GM23338 (cell line): Measurements from ENCODE around the gene NECTIN1. TPM values are rescaled to one million over a fixed set of nuclear protein-coding genes. Genes with fewer than 3 reads are reported as not detected.

Experiments used
- ATAC-seq: fragments of 200-7000 bp; cut with Tn5 transposase; 3 replicates; pipeline ENCODE4 v1.9.1; 2020
- DNase-seq: peaks from one replicate; pipeline ENCODE4 v3.0.0-alpha.2; 2015; ENCODE audit warnings: low spot score
- H2AFZ ChIP-seq: fragments of 200-600 bp; sonication (generic); 2 replicates; pipeline ENCODE4 v1.8.0; 2016; ENCODE audit warnings: antibody characterized with exemption, mild to moderate bottlenecking, moderate library complexity
- H3F3A ChIP-seq: fragments of 200-600 bp; sonication (generic); replicated peaks from 2 replicates; pipeline ENCODE4 v1.8.0; 2017; ENCODE audit warnings: antibody characterized with exemption, mixed run types, low read depth
- H3K27ac ChIP-seq: fragments of 200-600 bp; sonication (generic); 2 replicates; pipeline ENCODE4 v1.6.1; 2016; ENCODE audit warnings: low read depth
- H3K27me3 ChIP-seq: fragments of 200-600 bp; sonication (generic); 2 replicates; pipeline ENCODE4 v1.8.0; 2016; ENCODE audit warnings: mild to moderate bottlenecking, mixed run types, moderate library complexity; ENCODE audit not compliant: insufficient read depth
- H3K36me3 ChIP-seq: fragments of 200-600 bp; sonication (generic); 2 replicates; pipeline ENCODE4 v1.8.0; 2016; ENCODE audit warnings: mild to moderate bottlenecking; ENCODE audit not compliant: insufficient read depth
- H3K4me1 ChIP-seq: fragments of 200-600 bp; sonication (generic); 2 replicates; pipeline ENCODE4 v1.8.0; 2016; ENCODE audit warnings: mild to moderate bottlenecking, moderate library complexity; ENCODE audit not compliant: insufficient read depth
- H3K4me2 ChIP-seq: fragments of 200-600 bp; sonication (generic); 2 replicates; pipeline ENCODE4 v1.7.1; 2017; ENCODE audit warnings: mixed run types
- H3K4me3 ChIP-seq: fragments of 200-600 bp; sonication (generic); 2 replicates; pipeline ENCODE4 v1.6.1; 2016; ENCODE audit warnings: mixed run types
- H3K79me2 ChIP-seq: fragments of 200-600 bp; sonication (generic); replicated peaks from 2 replicates; pipeline ENCODE4 v1.8.0; 2017; ENCODE audit warnings: mild to moderate bottlenecking; ENCODE audit not compliant: insufficient read depth
- H3K9me2 ChIP-seq: fragments of 200-600 bp; sonication (generic); 2 replicates; pipeline ENCODE4 v1.8.0; 2017; ENCODE audit not compliant: insufficient read depth
- H4K20me1 ChIP-seq: fragments of 200-600 bp; sonication (generic); replicated peaks from 2 replicates; pipeline ENCODE4 v1.8.0; 2017; ENCODE audit warnings: mild to moderate bottlenecking; ENCODE audit not compliant: insufficient read depth
- H3K27ac Mint-ChIP-seq: 2 replicates; pipeline ENCODE4 v1.8.0; 2020; ENCODE audit warnings: inconsistent platforms, mild to moderate bottlenecking, moderate library complexity, mixed read lengths
- H3K27me3 Mint-ChIP-seq: 3 replicates; pipeline ENCODE4 v1.8.0; 2022; ENCODE audit warnings: low read depth, mild to moderate bottlenecking, moderate library complexity, mixed read lengths, inconsistent platforms; ENCODE audit not compliant: insufficient read depth, poor library complexity
- H3K36me3 Mint-ChIP-seq: 3 replicates; pipeline ENCODE4 v1.8.0; 2021; ENCODE audit warnings: low read depth, mild to moderate bottlenecking, inconsistent platforms, moderate library complexity, mixed read lengths
- H3K4me1 Mint-ChIP-seq: 3 replicates; pipeline ENCODE4 v1.8.0; 2020; ENCODE audit warnings: mild to moderate bottlenecking, inconsistent platforms, mixed read lengths
- H3K4me3 Mint-ChIP-seq: 3 replicates; pipeline ENCODE4 v1.8.0; 2021; ENCODE audit warnings: moderate library complexity, mild to moderate bottlenecking, inconsistent platforms, mixed read lengths
- H3K9me3 Mint-ChIP-seq: 3 replicates; pipeline ENCODE4 v1.8.0; 2020; ENCODE audit warnings: moderate library complexity, mild to moderate bottlenecking, inconsistent platforms, mixed read lengths
- CREB1 ChIP-seq: fragments of 250-450 bp; sonication (Bioruptor Pico); IDR thresholded peaks from 2 replicates; pipeline ENCODE4 v1.5.0; 2020; ENCODE audit warnings: low read depth, mild to moderate bottlenecking, moderate library complexity
- EZH2phosphoT487 ChIP-seq: fragments of 200-600 bp; sonication (generic); IDR thresholded peaks from one replicate; pipeline ENCODE4 v1.8.1; 2018; ENCODE audit warnings: antibody characterized with exemption; ENCODE audit not compliant: unreplicated experiment
- JUNB ChIP-seq: IDR thresholded peaks from one replicate; pipeline ENCODE4 v1.6.1; 2016; ENCODE audit warnings: antibody characterized with exemption; ENCODE audit not compliant: unreplicated experiment
- POLR2AphosphoS5 ChIP-seq: IDR thresholded peaks from 2 replicates; pipeline ENCODE4 v1.6.1; 2016; ENCODE audit warnings: antibody characterized with exemption, low read depth
- ZNF114 ChIP-seq: fragments of 250-450 bp; sonication (Bioruptor Pico); IDR thresholded peaks from 2 replicates; pipeline ENCODE4 v1.5.0; 2020; ENCODE audit warnings: mild to moderate bottlenecking, moderate library complexity
- ZNF331 ChIP-seq: fragments of 250-450 bp; sonication (Bioruptor Pico); IDR thresholded peaks from 2 replicates; pipeline ENCODE4 v1.5.0; 2020; ENCODE audit warnings: low read depth, mild to moderate bottlenecking, moderate library complexity
- polyA plus RNA-seq: library from polyadenylated mRNA; unstranded; fragments of >200 nt; fragmentation: Nextera tagmentation; extraction: Ambion mirVana; gene quantifications from 2 replicates; pipeline ENCODE4 v1.2.1, GENCODE V29; 2016
- total RNA-seq: library from RNA; depleted of rRNA; stranded (reverse); fragments of >200 nt; shearing (Covaris generic); gene quantifications from 2 replicates; pipeline ENCODE4 v1.2.3, GENCODE V29; 2014
- TF ChIP-seq, protein P1 (sequence below): fragments of 250-450 bp; sonication (Bioruptor Pico); IDR thresholded peaks from 2 replicates; pipeline ENCODE4 v1.5.0; 2020; ENCODE audit warnings: mild to moderate bottlenecking, moderate library complexity
- TF ChIP-seq, protein P2 (sequence below), 2 experiments: fragments of 200-600 bp in 1 of 2; sonication (generic) in 1 of 2; conservative IDR thresholded peaks; 2 replicates each; pipeline versions ENCODE4 v1.5.1 to v1.6.1; 2016 to 2017; ENCODE audit warnings: antibody characterized with exemption in 2 of 2, low read depth in 2 of 2, mild to moderate bottlenecking in 2 of 2, moderate library complexity in 1 of 2

NECTIN1 gene
- total and polyA plus RNA-seq, 2 experiments from 2014 or later: 18.7 to 56.3 TPM

- TF ChIP-seq, protein P1, sequence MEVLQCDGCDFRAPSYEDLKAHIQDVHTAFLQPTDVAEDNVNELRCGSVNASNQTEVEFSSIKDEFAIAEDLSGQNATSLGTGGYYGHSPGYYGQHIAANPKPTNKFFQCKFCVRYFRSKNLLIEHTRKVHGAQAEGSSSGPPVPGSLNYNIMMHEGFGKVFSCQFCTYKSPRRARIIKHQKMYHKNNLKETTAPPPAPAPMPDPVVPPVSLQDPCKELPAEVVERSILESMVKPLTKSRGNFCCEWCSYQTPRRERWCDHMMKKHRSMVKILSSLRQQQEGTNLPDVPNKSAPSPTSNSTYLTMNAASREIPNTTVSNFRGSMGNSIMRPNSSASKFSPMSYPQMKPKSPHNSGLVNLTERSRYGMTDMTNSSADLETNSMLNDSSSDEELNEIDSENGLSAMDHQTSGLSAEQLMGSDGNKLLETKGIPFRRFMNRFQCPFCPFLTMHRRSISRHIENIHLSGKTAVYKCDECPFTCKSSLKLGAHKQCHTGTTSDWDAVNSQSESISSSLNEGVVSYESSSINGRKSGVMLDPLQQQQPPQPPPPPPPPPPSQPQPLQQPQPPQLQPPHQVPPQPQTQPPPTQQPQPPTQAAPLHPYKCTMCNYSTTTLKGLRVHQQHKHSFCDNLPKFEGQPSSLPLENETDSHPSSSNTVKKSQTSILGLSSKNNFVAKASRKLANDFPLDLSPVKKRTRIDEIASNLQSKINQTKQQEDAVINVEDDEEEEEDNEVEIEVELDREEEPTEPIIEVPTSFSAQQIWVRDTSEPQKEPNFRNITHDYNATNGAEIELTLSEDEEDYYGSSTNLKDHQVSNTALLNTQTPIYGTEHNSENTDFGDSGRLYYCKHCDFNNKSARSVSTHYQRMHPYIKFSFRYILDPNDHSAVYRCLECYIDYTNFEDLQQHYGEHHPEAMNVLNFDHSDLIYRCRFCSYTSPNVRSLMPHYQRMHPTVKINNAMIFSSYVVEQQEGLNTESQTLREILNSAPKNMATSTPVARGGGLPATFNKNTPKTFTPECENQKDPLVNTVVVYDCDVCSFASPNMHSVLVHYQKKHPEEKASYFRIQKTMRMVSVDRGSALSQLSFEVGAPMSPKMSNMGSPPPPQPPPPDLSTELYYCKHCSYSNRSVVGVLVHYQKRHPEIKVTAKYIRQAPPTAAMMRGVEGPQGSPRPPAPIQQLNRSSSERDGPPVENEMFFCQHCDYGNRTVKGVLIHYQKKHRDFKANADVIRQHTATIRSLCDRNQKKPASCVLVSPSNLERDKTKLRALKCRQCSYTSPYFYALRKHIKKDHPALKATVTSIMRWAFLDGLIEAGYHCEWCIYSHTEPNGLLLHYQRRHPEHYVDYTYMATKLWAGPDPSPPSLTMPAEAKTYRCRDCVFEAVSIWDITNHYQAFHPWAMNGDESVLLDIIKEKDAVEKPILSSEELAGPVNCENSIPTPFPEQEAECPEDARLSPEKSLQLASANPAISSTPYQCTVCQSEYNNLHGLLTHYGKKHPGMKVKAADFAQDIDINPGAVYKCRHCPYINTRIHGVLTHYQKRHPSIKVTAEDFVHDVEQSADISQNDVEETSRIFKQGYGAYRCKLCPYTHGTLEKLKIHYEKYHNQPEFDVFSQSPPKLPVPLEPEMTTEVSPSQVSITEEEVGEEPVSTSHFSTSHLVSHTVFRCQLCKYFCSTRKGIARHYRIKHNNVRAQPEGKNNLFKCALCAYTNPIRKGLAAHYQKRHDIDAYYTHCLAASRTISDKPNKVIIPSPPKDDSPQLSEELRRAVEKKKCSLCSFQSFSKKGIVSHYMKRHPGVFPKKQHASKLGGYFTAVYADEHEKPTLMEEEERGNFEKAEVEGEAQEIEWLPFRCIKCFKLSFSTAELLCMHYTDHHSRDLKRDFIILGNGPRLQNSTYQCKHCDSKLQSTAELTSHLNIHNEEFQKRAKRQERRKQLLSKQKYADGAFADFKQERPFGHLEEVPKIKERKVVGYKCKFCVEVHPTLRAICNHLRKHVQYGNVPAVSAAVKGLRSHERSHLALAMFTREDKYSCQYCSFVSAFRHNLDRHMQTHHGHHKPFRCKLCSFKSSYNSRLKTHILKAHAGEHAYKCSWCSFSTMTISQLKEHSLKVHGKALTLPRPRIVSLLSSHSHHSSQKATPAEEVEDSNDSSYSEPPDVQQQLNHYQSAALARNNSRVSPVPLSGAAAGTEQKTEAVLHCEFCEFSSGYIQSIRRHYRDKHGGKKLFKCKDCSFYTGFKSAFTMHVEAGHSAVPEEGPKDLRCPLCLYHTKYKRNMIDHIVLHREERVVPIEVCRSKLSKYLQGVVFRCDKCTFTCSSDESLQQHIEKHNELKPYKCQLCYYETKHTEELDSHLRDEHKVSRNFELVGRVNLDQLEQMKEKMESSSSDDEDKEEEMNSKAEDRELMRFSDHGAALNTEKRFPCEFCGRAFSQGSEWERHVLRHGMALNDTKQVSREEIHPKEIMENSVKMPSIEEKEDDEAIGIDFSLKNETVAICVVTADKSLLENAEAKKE: no peak
- TF ChIP-seq JUNB (no peak), EZH2phosphoT487 (no peak)
These were observed 120.2 kb downstream of the NECTIN1 start (continued) for GRCh38 chr11:119608781-119609180.

DNA sequence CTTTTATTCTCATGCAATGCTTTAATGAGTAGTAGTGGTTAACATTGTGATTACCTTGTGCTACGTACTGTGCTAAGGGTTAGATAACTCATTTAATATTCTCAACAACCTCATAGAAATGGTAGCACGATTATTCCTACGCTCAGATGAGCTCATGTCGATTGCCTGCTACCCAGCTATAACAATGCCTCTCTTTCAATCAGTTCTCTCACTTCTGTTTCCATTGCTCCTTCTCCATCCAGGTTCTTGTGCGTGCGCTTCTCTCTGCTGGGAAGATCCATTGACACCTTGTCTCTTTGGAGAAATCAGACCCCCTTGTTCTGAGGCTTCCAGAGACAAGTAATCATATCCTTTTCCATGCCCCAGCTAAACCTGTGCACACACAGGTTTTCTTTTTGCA, 120.8 kb downstream of the NECTIN1 start:
- Histone ChIP-seq H3K4me1 (peaks cover 22% of the 10 kb centered on the region), H3K9me2 (no peaks in the 10 kb centered on the region), H2AFZ (no peak overlapping the region), H3K4me2 (peak overlapping the region; percentile 59), H3K27ac (no peak overlapping the region), H3K79me2 (no peaks in the 10 kb centered on the region), H3K4me3 (no peak overlapping the region), H3F3A (no peaks in the 10 kb centered on the region), H4K20me1 (no peaks in the 10 kb centered on the region), H3K27me3 (peaks cover 15% of the 10 kb centered on the region; the same call in 1 of the 2 replicates), H3K36me3 (no peaks in the 10 kb centered on the region)
- Mint-ChIP-seq H3K36me3 (no peaks in the 10 kb centered on the region; the same call in 2 of the 3 replicates), H3K27me3 (peaks cover 19% of the 10 kb centered on the region), H3K4me3 (no peak overlapping the region), H3K9me3 (no peaks in the 10 kb centered on the region; the same call in 2 of the 3 replicates), H3K27ac (no peak overlapping the region), H3K4me1 (peaks cover 20% of the 10 kb centered on the region)
- ATAC-seq (no peak), DNase-seq (no peak)
- no peak for TF ChIP-seq ZNF331 (CRISPR knock-in tag)
- TF ChIP-seq, protein P1: no peak
- TF ChIP-seq, protein P2, sequence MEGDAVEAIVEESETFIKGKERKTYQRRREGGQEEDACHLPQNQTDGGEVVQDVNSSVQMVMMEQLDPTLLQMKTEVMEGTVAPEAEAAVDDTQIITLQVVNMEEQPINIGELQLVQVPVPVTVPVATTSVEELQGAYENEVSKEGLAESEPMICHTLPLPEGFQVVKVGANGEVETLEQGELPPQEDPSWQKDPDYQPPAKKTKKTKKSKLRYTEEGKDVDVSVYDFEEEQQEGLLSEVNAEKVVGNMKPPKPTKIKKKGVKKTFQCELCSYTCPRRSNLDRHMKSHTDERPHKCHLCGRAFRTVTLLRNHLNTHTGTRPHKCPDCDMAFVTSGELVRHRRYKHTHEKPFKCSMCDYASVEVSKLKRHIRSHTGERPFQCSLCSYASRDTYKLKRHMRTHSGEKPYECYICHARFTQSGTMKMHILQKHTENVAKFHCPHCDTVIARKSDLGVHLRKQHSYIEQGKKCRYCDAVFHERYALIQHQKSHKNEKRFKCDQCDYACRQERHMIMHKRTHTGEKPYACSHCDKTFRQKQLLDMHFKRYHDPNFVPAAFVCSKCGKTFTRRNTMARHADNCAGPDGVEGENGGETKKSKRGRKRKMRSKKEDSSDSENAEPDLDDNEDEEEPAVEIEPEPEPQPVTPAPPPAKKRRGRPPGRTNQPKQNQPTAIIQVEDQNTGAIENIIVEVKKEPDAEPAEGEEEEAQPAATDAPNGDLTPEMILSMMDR (conservative IDR thresholded peaks at IDR 0.05; ENCODE audit: low read depth in 2 of 2): no peak
- no peak for TF ChIP-seq CREB1 (CRISPR knock-in tag)
- no peak for TF ChIP-seq EZH2phosphoT487
- no peak for TF ChIP-seq POLR2AphosphoS5
- no peak for TF ChIP-seq JUNB
- TF ChIP-seq ZNF114 (CRISPR knock-in tag): no peak
